ENCODE measurements around the gene SCRN1.
"Not testable (repeated sequence)": the region's sequence is repeated elsewhere in the genome, so short reads cannot be mapped to it uniquely, and the experiment has no call there.

SCRN1 gene

DNA sequence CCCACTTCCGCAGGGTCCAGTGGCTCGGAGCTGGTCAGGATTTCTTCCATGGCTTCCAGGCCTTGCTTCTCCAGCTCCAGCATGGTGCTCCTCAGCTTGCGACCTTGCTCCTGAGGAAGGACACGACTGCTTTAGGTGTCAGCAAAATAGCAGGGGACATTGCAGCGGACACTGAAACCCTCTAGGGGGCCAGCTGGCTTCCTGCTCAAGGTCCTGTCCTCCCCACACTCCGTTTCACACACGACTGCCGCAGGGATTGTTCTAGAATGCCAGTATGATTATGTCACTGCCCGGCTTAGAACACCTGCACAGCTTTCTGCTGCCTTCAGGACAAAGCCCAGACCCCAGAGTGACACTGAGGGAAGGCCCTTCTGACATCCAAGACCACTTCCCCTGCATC lies 65.6 kb downstream of the SCRN1 start:
- DNase-seq, result no peak

GRCh38 chr7:29922921-29923700 lies 66.5 kb downstream of the SCRN1 start:
- no peak for DNase-seq

DNA sequence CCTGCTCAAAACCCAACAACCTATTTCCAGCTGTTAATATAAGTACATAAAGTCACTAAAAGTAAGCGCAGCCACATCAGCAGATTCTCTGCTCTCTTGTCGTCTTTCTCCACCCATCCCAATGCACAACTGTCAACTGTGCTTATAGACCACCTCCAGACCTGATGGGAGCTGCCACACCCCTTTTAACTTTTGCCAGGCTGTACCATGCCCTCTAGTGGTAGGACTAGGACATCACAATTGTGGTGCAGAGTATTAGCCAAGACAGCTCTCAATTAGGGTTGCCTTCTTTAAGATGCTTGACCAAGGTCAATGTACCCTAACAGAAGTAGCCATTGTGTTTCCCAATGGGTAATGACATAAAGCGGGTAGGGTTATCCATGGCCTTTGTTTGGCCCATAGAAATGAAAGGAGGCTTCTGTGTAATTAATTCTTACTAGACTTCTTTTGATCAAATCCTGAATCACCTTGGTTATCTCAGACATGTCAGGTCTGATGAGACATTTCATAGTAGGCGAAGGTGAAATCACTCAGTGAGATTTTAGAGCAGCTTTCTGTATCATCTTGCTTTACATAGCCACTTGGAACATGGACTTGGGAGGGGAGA lies 68.1 kb downstream of the SCRN1 start:
- DNase-seq, result peak; percentile 10

GRCh38 chr7:29920491-29920890 lies 69.1 kb downstream of the SCRN1 start:
- no peak for DNase-seq

- DNase-seq, result no peak
These were observed 69.8 kb downstream of the SCRN1 start for GRCh38 chr7:29919790-29920189.

DNA sequence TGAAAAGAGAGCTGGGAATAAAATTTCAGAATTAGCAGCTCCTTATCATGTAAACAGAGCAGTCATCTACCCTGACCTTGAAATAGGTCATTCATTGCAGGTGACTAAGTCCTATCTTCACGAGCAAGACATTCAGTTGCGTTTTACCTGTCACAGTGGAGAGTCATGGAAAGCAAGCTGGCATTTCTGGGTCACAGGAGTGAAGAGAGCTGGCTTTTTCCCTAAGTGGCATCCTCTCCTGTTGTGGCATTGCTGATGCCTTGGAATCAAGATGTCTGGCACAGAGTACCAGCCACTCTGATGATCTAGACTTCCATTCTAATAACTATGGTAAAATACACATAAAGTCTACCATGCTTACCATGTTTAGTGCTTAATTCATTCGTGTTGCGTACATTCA lies 70.8 kb downstream of the SCRN1 start:
- no peak for DNase-seq

- DNase-seq, result no peak
These were observed 72.0 kb downstream of the SCRN1 start for GRCh38 chr7:29917641-29918040.

GRCh38 chr7:29915481-29916215 lies 74.0 kb downstream of the SCRN1 start:
- DNase-seq, result no peak

- DNase-seq, result no peak
These were observed 75.4 kb downstream of the SCRN1 start for GRCh38 chr7:29914180-29914579.

- no peak for DNase-seq
These were observed 83.2 kb downstream of the SCRN1 start for GRCh38 chr7:29906200-29907022.

GRCh38 chr7:29900745-29901144 lies 88.9 kb downstream of the SCRN1 start:
- no peak for DNase-seq

DNA sequence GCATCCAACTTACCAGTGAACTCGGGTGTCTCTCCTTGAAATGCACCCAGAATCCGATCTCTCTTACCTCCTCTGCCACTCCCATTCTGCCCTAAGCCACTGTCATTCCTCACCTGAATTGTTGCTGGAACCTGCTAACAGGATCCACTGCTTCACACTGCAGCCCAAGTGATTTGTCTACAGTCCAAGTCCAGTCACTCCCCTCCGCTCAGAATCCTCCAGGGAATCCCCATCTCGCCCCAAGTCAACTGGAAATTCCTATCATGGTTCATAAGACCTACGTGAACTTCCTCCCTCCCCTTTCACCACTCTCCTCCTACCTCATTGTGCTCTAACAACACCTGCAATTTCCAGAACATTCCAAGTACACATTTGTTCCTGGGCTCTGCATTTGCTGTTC lies 91.3 kb downstream of the SCRN1 start:
- DNase-seq, result no peak

DNA sequence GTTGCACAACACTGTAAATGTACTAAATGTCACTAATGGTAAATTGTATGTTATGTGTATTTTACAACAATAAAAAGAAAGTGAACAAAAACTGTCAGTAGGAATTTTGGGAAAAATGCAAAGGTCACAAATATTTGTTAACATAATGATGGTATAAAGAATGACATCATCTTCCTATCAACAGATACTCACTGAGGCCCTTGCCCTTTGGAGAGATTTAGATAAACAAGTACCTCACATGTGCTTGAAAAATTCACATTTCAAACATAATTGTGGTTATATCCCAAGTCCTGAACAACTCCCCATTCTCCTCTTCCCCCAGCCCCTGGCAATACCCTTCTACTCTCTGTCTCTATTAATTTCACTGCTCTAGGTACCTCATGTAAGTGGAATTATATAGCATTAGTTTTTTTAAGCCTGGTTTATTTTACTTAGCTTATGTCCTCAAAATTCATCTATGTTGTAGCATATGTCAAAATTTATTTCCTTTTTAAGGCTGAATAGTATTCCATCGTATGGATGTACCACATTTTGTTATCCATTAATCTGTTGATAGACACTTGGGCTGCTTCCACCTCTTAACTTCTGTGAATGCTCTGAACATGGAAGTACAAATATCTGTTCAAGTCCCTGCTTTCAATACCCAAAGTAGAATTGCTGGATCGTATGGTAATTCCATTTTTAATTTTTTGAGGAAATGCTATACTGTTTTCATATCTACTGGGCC lies 92.8 kb downstream of the SCRN1 start:
- DNase-seq, result no peak

GRCh38 chr7:29895559-29895958 lies 94.0 kb downstream of the SCRN1 start:
- DNase-seq, result no peak

DNA sequence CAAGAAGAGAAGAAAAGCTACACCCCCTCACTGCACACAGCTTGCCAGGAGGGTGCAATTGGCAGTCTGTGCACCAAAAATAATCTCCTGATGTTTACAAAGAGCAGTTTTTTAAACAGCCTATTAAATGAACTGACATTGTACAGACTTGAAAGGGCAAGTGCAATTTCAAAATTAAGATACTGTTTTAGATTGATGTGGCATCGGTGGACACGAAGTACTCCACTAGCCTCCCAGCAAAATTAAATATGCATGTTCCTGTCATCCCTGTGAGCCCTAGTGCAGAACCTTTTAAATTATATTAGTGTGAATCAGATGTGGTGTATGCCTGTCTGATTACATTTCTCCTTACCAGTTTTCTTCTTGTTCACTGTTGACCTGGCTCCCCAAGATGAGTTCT lies 95.3 kb downstream of the SCRN1 start:
- DNase-seq, result no peak

DNA sequence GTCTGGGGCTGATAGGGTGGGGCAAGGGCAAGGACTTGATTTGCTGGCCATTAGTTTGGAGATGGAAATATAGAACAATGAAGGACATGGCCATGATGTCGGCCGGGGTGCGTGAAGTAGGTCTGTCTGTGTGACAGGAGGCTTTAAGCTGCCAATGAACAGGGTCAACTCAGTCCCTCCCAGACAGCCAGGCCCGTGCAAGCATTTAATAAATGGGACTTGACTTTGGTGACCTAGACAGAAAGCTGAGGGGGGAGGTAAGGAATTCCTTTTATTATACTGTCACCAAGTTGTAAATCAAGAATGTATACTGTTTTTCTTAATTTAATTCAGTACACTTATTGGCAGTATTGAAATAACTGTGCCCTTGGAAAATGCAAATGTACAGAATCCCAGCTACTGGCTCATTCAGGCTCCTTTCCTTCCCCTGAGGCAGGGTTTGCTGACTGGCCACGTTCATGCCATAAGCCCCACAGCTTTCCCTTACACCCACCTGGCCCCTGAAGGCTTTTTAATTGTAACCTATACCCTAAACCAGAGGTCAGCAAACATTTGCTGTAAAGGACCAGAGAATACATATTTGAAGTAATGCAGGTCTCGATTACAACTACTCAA lies 96.1 kb downstream of the SCRN1 start:
- DNase-seq, result no peak

- no peak for DNase-seq
These were observed 97.4 kb downstream of the SCRN1 start for GRCh38 chr7:29892231-29892630.

DNA sequence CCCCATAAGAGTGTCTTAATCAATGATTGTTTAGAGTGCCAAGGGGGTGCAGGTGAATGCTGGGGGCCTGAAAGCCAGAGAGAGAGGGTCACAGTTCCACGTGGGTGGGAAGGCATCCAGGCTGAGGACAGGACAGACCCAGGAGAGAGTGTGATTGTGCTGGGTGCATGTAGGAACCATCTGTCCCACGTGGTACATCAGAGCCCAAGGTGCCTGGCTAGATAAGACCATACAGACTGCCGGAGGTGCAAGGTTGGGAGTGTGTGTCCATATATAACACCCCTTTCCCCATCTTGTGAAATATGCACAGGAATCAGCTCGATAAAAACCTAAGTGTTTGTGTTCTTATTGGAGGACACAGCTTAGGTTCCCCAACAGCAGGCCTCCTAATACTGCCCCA lies 97.8 kb downstream of the SCRN1 start:
- DNase-seq, result no peak

GRCh38 chr7:29890786-29891185 lies 98.8 kb downstream of the SCRN1 start:
- DNase-seq, result not testable (repeated sequence)

GRCh38 chr7:29890251-29890650 lies 99.3 kb downstream of the SCRN1 start:
- DNase-seq, result no peak

DNA sequence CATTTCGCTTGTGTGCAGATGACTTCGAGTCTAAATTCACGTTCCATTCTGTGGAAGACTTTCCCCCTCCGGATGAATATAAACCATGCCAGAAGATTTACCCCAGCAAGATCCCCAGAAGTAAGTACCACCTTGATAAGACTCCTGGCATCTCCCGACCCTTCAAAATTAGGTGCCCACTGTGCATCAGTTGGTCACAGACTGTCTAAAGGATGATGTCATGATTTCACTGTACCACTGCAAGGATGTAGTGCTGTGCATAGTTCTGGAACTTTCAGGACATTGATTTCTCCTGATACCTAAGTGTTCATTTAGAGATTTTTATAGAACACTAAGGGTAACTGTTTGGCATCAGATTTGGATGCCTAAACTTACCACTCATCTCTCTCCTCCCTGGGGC lies 100.3 kb downstream of the SCRN1 start:
- DNase-seq, result no peak

- no peak for DNase-seq
These were observed 101.6 kb downstream of the SCRN1 start for GRCh38 chr7:29888006-29888405.

Measured in NCI-H2081 treated with DMSO at 0.1 percent for 48 hours (cell line).